HG03442 (cell line): ENCODE data around the gene DUSP16.

ENCODE experiments used
- ATAC-seq: cut with Tn5 transposase; IDR thresholded peaks from one replicate; pipeline ENCODE4 v1.9.1; 2021; ENCODE audit warnings: mild to moderate bottlenecking, moderate library complexity; ENCODE audit not compliant: unreplicated experiment

The DUSP16 gene

GRCh38 chr12:12549426-12549825 lies 13.2 kb downstream of the DUSP16 start:
- ATAC-seq = no peak

GRCh38 chr12:12548713-12549112 lies 13.9 kb downstream of the DUSP16 start:
- no peak for ATAC-seq

GRCh38 chr12:12546314-12546772 lies 16.3 kb downstream of the DUSP16 start:
- ATAC-seq = no peak

GRCh38 chr12:12543959-12544358 lies 18.7 kb downstream of the DUSP16 start:
- ATAC-seq = no peak

- ATAC-seq = no peak
Observed at GRCh38 chr12:12542964-12543363, 19.7 kb downstream of the DUSP16 start.

- ATAC-seq = no peak
Observed at GRCh38 chr12:12542286-12542685, 20.4 kb downstream of the DUSP16 start.

GRCh38 chr12:12541782-12542181 lies 20.9 kb downstream of the DUSP16 start:
- no peak for ATAC-seq

GRCh38 chr12:12540261-12541013 lies 22.2 kb downstream of the DUSP16 start:
- ATAC-seq = no peak

- no peak for ATAC-seq
Observed at GRCh38 chr12:12539028-12539810, 23.4 kb downstream of the DUSP16 start.

- ATAC-seq = no peak
Observed at GRCh38 chr12:12538535-12538934, 24.1 kb downstream of the DUSP16 start.

GRCh38 chr12:12537421-12537820 lies 25.2 kb downstream of the DUSP16 start:
- ATAC-seq = no peak

GRCh38 chr12:12534975-12535374 lies 27.7 kb downstream of the DUSP16 start:
- ATAC-seq = no peak

- no peak for ATAC-seq
Observed at GRCh38 chr12:12534166-12534866, 28.3 kb downstream of the DUSP16 start.

- ATAC-seq = no peak
Observed at GRCh38 chr12:12533238-12533829, 29.3 kb downstream of the DUSP16 start.

- ATAC-seq = no peak
Observed at GRCh38 chr12:12531194-12531593, 31.5 kb downstream of the DUSP16 start.

- no peak for ATAC-seq
Observed at GRCh38 chr12:12529783-12530421, 32.8 kb downstream of the DUSP16 start.

- ATAC-seq = no peak
Observed at GRCh38 chr12:12528361-12529270, 34.0 kb downstream of the DUSP16 start.

GRCh38 chr12:12527820-12528296 lies 34.8 kb downstream of the DUSP16 start:
- ATAC-seq = no peak

- no peak for ATAC-seq
Observed at GRCh38 chr12:12524128-12524527, 38.5 kb downstream of the DUSP16 start.
